Activated CD4-positive, alpha-beta T cell treated with anti-CD3 and anti-CD28 coated beads for 1 hour (primary cell): ENCODE data around the gene ARHGEF28.

Experiments used
- DNase-seq: peaks from one replicate; pipeline ENCODE4 v3.0.0-alpha.2; 2020

ARHGEF28 gene

DNA sequence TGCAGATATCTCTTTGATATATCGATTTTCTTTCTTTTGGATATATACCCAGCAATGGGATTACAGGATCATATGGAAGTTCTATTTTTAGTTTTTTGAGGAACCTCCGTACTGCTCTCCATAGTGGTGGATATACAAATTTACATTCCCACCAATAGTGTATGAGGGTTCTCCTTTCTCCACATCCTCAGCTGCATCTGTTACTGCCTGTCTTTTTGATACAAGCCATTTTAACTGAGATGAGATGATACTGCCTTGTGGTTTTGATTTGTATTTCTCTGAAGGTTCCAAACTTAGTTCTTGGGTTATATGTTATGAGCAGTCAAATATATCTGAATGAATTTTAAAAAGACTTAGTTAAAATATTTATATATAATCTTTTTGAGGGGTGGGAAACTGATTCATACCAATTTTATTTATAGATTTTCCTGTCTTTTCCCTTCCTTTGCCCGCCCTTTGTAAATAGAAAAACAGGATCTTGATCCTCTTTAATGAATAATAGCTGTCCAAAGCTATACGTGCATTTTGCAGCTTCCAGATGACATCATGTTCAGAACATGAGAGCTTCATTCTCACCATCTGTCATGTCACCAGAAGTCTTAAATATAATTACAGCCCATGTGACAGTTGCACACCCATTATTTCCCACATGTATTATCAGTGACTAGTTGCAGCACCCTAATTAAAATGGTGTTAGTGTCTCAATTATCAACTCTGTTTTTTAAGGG, 6.2 kb upstream of the ARHGEF28 start:
- DNase-seq, result no peak

DNA sequence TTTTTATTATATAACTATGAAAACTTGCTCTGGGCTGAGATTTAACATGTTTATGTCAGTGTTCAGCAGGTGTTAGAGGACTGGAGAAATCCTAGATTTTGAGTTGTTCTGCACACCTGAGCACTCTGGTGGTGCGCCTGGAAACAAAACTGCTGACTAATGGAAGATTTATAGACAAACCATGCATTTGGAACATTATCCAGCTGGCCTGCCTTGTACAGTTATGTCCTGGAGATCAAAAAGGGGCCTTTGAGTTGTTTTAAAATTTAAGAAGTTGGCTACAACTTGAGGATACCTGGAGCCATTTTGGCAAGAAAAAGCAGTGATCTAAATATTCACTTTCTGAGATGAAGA, 5.7 kb upstream of the ARHGEF28 start:
- no peak for DNase-seq

DNA sequence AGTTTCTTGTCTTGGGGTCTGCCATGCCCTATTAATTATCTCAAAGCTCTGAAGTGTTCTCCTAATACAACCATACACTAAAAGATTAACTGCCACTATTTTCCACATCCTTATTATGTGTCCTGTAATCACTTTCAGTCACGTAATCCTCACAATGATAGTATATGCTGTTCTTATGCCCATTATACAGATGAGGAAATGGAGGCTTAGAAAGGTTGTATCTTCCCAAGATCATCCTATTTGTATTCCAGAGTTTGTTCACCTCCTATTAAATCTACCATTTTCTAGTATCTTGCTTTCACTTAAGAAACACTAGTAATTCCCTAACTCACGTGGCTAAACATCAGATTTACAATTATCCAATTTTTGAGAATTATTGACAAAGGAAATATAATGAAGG, 2.9 kb upstream of the ARHGEF28 start:
- no peak for DNase-seq

DNA sequence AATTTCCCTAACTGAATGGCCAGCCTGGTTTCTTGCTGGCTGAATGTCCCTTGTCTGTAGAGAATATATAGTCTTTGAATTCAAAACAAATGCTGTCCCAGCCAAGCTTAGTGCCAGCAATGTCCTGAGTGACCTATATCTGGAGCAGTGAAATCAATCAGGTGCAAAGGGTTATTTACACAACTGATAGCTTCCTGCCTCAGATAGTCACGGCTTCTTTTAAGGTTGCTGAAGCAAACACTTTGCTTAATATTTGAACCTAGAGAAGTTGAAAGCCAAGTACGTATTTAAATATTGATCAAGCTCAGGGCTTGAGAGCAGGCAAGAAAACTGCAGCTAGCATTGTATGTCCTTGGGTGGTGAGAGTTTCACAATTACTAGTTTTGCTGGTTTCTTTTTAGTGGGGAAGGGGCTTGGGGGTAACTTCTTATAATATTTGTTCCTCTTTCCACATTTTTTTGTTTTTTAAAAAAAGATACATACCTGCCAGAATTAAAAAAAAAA, 2.0 kb upstream of the ARHGEF28 start:
- DNase-seq, result no peak

DNA sequence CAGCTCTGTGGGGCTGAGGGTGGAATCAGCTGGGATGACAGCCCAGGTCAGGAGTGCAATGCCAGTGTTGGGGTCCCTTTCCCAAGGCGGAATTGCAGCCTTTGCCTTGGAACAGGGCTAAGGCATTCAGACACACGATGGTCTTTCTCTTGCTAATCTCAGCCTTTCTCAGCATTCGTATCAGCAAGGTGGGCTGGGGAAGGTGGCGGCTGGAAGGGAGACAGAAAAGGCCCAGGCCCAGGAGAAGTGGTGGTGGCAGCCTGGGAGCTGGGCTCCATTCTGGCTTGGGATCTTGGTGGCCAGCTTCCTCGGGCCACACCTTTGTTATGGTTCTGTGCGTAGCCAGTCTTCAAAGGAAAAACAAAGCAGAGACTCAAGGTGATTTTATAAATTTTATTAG, 1.1 kb upstream of the ARHGEF28 start:
- no peak for DNase-seq

DNA sequence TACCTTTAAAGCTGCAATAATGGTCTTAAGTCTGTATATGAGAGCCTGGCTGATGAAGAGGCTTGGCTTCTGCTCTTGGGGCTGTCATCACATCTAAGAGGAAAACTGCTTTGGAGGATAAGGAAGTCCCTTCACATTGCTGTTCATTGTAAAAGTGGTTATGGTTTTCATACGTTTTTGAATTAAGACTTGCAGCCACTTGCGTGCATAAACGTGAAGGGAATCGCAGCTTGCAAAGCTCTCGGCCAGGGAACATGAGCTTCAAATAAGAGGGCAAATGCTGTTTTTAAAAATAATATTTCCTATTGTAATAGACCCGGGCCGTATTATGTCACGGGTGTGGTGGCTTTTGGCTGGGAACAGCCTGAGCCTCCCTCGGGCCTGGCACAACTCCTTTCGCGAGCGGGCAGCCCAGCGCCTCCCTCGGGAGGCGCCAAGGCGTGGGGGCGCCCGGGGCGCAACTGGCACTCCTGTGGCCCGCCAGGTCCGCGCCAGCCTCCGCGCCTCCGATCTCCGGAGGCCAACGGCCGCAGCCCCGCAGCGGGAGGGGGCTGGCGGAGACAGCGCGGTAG, 538 bp upstream of the ARHGEF28 start:
- no peak for DNase-seq

DNA sequence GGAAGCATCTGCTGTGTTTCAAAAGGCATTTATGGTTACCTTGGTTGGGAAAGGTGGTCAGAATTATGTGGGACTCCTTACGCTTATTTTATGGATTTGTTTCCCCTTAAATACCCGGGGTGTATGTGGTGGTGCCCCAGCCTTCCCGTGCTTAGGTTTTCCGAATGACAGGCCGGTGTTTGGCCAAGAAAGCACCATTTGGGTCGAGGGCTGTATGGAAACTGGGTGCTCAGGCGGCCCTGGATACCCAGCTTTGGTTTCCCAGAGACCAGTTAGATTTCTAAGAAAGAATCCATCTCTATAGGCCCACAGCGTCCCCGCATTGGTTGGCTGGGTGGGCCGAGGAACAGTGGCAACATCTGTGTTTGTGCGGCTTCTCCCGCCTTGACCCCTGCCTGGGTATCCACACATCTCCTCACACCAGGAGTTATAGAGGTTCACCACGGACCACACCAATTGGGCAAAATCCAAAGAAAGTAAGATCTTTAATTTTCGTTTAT, 868 bp downstream of the ARHGEF28 start:
- no peak for DNase-seq

DNA sequence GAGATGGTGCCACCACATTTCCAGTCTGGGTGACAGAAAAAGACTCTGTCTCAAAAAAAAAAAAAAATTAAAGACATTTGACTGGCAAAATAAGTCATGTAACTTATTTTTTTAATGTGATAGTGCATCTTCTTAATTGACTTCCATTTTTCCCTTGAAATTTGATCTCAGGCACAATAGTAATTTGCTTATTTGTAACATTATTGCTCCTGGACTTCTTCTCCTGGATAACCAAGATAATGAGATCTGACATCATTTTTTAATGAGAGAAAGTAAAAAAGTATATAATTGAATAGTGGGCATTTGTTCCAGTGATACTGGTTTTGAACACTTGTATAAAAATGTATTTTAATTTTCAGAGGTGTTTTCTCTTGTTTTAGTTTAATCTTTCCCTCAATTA, 3.5 kb downstream of the ARHGEF28 start:
- no peak for DNase-seq

DNA sequence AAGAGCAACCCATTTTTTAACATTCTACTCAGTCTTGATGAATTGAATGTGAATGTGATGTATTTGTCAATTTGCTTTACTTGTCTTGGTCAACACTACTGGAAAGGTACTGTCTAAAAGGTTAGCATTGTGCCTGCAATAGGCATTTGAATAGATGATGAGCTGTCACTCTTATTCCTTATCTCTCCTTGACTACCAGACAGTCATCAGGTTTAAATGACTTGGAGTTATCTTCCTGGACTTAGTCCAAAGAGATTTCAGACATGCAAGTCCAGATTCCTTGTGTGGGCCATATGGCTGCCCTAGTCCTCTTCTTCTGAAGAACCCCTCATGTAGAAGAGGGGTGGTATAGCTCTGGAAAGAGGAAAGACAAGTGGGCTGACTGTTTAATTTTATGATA, 4.8 kb downstream of the ARHGEF28 start:
- DNase-seq, result no peak

DNA sequence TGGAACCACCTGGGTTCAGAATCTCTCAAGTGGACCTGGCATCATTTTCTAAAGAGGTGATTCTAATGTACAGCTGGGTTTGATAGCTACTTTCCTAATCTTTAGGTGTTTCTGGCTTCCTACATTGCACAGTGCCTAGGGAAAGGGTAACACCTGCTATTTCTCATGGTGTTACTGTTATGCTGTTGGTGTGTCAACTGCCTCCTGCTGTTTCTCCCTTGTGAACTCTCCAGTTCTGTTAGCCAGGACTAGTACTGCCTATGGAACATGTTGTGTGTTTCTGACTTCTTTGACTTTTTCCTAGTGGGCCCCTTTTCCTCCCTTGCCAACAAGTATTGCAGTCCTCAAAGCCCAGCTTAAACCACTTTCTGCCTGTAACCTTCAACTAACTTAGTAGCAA, 5.5 kb downstream of the ARHGEF28 start:
- DNase-seq, result no peak

DNA sequence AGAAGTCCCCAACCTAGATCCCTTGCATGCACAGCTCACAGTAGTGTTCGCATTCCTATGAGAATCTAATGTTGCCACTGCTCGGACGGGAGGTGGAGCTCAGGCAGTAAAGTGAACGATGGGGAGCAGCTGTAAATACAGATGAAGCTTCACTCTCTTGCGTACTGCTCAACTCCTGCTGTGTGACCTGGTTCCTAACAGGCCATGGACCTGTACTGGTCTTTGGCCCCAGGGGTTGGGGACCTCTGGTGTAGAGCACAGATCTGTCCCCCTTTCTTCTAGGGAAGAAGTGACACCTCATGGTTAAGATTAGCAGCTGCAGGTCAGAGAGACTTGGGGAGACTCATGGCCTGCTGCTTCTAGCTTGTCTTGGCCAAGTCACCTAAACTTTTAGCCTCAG, 7.1 kb downstream of the ARHGEF28 start:
- DNase-seq, result no peak

DNA sequence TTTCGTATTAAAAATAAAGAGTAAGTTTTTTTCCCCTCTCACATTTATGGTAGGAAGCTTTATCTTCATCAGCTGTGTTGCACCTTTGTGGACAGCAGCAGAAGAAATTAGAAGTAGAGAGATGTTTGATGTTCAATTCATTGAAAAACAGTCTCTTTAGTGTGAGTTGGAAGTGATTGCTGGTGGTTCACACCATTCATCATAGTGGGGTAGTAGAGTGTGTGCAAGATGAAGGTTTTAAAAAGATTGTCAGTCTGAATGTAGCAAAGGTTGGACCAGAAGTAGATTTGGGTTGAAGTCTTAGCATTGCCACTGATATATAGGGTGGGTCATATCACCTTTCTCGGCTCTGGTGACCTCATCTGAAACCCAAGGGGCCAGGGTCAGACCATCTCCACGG, 10.4 kb downstream of the ARHGEF28 start:
- no peak for DNase-seq

DNA sequence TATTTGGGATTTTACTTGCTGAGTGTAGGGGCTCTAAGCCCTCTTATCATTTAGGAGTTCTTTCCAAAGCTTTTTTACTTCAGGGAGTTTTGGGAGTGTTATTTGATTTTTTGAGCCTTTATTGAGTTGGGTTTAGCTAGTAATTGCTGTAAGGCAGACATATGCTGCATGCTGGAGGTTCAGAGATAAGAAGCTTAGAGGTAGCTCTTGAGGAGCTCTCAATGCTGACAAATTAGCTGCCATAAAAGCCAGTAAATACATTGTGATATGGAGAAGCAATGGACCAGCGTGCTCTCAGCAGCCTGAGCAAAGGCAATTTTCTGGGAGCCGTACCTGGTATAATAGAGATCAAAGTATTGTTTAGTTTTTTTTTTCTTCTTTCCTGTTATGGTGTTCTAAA, 11.6 kb downstream of the ARHGEF28 start:
- no peak for DNase-seq

DNA sequence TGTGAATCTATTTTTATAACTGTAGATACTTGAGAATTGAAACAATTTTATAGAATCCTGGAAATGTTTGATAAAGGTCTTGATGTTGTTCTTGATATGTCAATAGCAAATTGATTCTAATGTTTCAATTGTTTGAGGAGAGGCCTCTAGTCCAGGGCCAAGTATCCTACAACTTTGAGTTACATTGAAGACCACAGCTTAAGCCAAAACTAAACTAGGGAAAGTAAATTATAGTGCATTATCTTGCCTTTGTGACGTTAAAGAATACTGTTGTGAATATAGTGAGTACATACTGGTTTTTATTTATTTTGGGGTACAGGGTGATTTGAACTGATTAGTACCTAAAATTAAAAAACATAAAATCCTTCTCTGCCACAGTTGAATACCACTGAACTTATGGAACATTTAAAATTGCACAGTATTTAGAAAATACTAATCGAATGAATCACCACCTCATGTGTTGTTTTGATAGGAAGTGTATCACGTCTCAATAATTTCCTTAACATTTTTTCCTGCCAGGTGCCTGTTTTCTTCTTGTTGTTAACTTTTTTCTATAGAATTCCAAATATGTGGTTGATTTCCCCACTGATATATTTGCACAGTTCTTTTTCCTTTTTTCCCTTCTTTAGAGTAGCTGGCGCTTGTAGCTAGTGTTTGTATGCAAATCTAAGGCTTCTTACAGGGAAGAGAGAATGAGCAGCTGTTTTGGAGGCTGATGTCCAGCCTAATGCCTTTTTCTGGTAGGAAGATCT, 12.5 kb downstream of the ARHGEF28 start:
- DNase-seq, result no peak

DNA sequence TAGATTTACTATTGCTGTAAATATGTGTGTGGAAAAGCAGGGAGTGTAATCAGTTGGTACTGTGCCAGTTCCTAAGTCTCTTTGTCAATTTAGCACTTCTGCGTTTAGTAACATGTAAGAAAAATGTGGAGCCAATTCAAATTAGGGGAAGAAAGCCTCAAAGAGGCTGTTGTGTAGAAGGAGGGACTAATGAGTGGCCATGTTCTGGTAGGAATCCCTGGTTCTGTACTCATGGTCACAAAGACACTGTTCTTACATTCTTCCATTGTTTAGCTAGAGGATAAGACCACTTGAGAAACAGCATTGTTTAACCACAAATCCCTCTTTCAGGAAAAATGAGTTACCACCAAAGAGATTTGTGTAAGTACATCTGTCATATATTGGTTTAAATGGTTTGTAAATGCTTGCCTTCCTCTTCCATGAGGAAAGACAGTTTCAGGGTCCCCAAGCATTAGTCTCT, 14.9 kb downstream of the ARHGEF28 start:
- DNase-seq, result no peak

DNA sequence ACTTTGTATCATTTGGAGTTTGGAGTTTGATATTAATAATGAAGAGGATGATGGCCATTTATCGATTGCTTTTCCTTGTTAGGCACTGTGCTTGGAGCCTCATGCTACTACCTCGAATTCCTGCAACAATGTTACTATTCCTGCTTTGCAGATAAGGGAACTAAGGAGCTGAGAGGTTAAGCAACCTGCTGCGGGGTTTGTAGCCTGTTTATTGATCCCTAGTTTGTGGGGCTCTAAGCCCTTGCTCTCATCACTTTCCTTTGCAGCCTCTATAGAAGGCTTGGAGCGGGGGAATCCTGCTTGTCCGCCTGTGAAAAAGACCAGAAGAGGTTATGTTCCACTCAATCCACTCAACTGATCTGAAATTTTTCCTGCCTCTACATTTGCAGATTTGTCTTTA, 15.8 kb downstream of the ARHGEF28 start:
- no peak for DNase-seq

DNA sequence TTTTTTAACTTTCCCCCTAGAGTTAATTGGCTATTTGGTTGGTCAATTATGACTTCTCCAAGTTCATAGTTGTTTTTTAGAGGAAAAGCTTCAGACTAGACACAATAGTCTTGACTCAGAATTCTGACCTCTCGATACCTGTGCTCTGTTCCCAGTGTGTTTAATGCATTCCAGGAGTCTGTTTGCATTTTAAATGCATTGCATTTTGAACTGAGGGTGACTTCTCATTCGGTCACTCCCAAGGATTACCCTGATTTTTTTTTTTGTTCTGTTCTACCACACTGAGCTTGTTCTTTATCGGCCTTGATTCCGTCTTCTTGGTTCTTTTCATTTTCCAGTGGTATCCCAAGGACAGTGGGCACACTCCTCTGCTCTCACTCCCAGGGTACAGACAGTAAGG, 16.3 kb downstream of the ARHGEF28 start:
- no peak for DNase-seq

DNA sequence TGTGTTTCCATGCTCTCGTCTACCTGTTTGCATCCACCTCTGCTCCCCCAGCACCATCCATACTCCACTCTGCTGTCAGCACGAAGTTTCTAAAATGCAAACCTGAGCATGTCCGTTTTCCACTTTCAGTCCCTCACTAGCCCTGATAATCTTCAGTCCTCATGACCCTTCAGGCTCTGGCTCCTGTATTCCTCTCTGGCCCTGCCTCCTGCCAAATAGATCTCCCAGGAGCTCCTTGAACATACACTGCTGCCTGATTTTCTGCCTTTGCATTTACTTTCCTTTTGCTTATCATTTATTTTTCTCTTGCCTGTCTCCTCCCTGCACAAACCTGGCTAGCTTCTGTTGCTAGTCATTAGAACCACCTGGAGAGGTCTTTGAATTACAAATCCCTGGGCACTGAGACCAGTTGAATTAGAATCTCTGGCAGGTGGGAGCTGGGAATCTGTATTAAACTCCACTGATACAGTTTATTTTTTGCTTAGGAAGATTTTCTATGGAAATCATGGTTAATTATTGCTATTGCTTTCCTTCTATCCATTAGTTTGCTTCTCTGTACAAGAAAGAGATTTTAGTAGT, 18.5 kb downstream of the ARHGEF28 start:
- no peak for DNase-seq

DNA sequence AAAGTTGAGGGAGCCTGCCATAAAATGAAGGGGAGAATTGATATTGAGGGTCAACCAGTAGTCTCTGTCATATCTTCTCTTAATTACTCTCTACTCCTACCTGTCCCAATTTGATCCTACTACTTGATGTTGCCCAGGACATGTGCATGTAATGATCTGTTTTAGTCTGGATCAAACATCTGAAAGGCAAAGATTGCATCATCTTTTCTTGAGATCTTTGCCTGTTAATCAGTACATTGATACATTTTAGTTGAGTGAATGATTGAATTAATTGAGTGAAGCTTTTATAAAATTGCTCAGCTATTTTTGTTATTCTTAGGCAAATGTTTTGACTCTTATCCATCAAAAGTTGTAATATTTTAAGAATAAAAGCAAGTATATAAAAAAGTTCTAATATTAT, 21.7 kb downstream of the ARHGEF28 start:
- DNase-seq, result no peak

DNA sequence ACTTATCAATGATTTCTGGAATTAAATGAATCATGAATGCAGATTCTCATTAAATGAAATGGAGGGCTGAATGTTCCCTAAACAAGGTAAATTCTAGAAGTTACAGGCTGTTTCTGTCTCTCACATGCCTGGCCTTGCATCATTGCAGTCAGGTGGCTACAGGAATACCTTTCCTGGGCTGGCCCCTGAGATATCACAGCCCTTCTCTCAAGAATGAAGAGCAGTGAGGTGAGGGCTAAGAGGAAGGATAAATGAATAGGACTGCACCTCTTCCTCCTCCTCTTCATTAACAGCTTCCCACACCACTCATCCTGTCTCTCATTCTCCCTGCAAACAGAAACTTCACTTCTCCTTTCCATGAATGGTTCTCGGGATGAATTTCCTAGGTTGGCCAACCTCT, 22.5 kb downstream of the ARHGEF28 start:
- no peak for DNase-seq

DNA sequence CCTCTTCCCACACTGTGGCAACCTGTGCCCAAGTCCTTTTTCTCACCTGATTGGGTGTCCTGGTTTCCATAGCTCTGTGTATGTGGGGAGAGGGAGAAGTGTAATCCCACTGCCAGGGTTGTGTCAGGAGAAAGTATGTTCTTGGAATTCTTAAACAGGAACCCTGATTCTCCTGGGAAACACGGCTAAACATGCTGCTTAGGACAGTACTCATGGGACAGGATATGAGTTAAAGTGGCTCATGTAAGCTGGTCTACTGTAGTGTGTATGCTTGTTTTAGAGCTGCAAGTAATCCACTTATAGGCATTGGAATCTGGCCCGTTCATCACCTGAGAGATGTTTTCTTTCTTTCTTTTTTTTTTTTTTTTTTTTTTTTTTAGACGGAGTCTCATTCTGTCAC, 23.9 kb downstream of the ARHGEF28 start:
- DNase-seq, result no peak

DNA sequence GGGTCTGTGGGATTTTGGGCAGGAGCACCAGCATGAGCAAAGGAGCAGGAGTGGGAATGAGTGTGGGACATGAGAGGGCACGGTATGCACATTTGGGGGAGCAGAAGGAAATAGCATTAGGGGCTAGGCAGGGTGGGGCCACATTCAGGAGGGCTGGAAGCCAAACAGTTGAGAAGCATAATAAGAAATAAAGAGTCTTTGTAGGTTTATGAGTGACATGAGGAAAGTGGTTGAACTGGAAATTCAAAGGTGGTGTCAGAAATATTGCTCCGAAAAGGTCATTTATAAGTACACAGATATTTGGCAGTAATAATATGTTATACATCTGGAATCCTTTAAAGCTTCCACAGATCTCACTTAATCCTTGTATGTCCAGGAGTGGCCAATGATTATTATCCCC, 26.4 kb downstream of the ARHGEF28 start:
- DNase-seq, result no peak

DNA sequence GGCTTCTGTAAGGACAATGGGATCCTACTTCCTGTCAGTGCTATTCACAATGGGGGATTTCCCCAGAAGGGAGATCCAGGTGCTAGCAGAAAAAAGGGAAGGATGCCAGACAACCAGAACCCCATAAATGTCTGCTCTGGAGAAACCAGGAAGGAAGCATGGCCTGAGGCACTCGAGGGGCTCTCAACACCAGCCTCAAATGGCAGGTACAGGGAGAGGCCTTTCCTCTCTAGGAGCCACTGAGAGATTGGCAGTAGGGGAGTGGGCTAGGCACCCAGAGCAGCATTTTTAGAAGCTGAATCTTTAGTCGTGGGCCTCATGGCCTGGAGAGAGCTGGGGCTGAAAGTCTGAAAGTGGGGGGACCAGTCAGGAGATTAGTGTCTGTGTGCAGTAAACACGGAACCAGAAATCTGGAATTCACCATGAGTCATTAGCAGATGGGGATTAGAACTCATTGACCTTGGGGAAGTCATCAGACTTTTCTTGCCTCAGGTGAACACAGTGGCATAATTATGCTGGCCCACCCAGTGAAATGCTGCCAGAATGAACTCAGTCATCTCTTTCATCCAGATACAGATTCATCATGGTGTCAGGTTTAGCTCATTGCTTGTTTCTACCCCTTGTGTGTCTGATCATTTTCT, 28.3 kb downstream of the ARHGEF28 start:
- no peak for DNase-seq
